PC-3 (cell line): ENCODE results near the gene SLC38A3. TPM values are rescaled to one million over a fixed set of nuclear protein-coding genes. Genes with fewer than 3 reads are reported as not detected.

Source experiments
- ATAC-seq: fragments of 200-7000 bp; cut with Tn5 transposase; 2 replicates; pipeline ENCODE4 v1.9.1; 2020; ENCODE audit warnings: mild to moderate bottlenecking, moderate library complexity
- BruUV-seq: library from RNA; stranded (reverse); fragments of 400-500 nt; replicated peaks from 2 replicates; lab custom pipeline; 2021; lab: Mats Ljungman, UMichigan
- CTCF ChIA-PET: fragments of 300-600 bp; sonication (Branson Sonifier 250); formaldehyde crosslinking; loops from one replicate; lab custom pipeline; 2022; ENCODE audit warnings: antibody characterized with exemption; lab: Charles Lee
- POLR2A ChIA-PET: fragments of 300-600 bp; sonication (Branson Sonifier 250); formaldehyde crosslinking; loops from one replicate; lab custom pipeline; 2022; ENCODE audit warnings: antibody characterized with exemption; ENCODE audit not compliant: unreplicated experiment; lab: Charles Lee
- DNase-seq: peaks from one replicate; pipeline ENCODE4 v3.0.0-alpha.2; 2015
- H2AFZ ChIP-seq: fragments of 300-600 bp; sonication (generic); 2 replicates; pipeline ENCODE4 v1.6.0; 2016; ENCODE audit warnings: antibody characterized with exemption, low read length
- H3F3A ChIP-seq: fragments of 300-600 bp; sonication (generic); one replicate; pipeline ENCODE4 v1.6.0; 2017; ENCODE audit warnings: antibody characterized with exemption, low read length, control low read depth, mild to moderate bottlenecking; ENCODE audit not compliant: unreplicated experiment
- H3K27ac ChIP-seq: fragments of 300-600 bp; sonication (generic); 2 replicates; pipeline ENCODE4 v1.5.1; 2016; ENCODE audit warnings: mild to moderate bottlenecking, low read length
- H3K27me3 ChIP-seq: fragments of 300-600 bp; sonication (generic); 2 replicates; pipeline ENCODE4 v1.6.1; 2016; ENCODE audit warnings: low read length, mixed read lengths
- H3K36me3 ChIP-seq: fragments of 300-600 bp; sonication (generic); 2 replicates; pipeline ENCODE4 v1.6.1; 2016; ENCODE audit warnings: low read depth, mixed run types, low read length, mixed read lengths
- H3K4me1 ChIP-seq: fragments of 300-600 bp; sonication (generic); 2 replicates; pipeline ENCODE4 v1.5.1; 2016; ENCODE audit warnings: low read length; ENCODE audit not compliant: insufficient read depth
- H3K4me2 ChIP-seq: fragments of 300-600 bp; sonication (generic); 2 replicates; pipeline ENCODE4 v1.6.0; 2016; ENCODE audit warnings: low read length
- H3K4me3 ChIP-seq: fragments of 300-600 bp; sonication (generic); 2 replicates; pipeline ENCODE4 v1.5.1; 2016; ENCODE audit warnings: mild to moderate bottlenecking, low read length, mixed read lengths
- H3K79me2 ChIP-seq: fragments of 300-600 bp; sonication (generic); 2 replicates; pipeline ENCODE4 v1.6.1; 2017; ENCODE audit warnings: low read length, mixed read lengths
- H3K9ac ChIP-seq: fragments of 300-600 bp; sonication (generic); 2 replicates; pipeline ENCODE4 v1.6.0; 2016; ENCODE audit warnings: mild to moderate bottlenecking, low read length
- H3K9me2 ChIP-seq: fragments of 300-600 bp; sonication (generic); replicated peaks from 2 replicates; pipeline ENCODE4 v1.6.1; 2016; ENCODE audit warnings: mixed run types, low read length, mixed read lengths
- H3K9me3 ChIP-seq: fragments of 300-600 bp; sonication (generic); 2 replicates; pipeline ENCODE4 v1.6.1; 2016; ENCODE audit warnings: low read length, mixed read lengths
- H4K20me1 ChIP-seq: fragments of 300-600 bp; sonication (generic); 2 replicates; pipeline ENCODE4 v1.6.1; 2016; ENCODE audit warnings: low read length, mixed read lengths
- CTCF ChIP-seq: fragments of 300-600 bp; sonication (generic); conservative IDR thresholded peaks from 2 replicates; pipeline ENCODE4 v1.5.1; 2017; ENCODE audit warnings: antibody characterized with exemption, low read depth, mild to moderate bottlenecking, low read length
- EZH2 ChIP-seq: fragments of 300-600 bp; sonication (generic); IDR thresholded peaks from one replicate; pipeline ENCODE4 v1.6.1; 2017; ENCODE audit warnings: antibody characterized with exemption, mild to moderate bottlenecking, low read length; ENCODE audit not compliant: unreplicated experiment
- EZH2phosphoT487 ChIP-seq: fragments of 300-600 bp; sonication (generic); IDR thresholded peaks from 2 replicates; pipeline ENCODE4 v1.6.1; 2018; ENCODE audit warnings: mild to moderate bottlenecking, antibody characterized with exemption, low read length, borderline replicate concordance
- intact Hi-C: fragments of 100-400 bp; cut with micrococcal nuclease; formaldehyde crosslinking; loops from 2 replicates; pipeline ENCODE4 v1.9.0; 2023
- total RNA-seq: library from RNA; depleted of rRNA; stranded (reverse); fragments of >200 nt; gene quantifications from 2 replicates; pipeline ENCODE4 v1.2.3, GENCODE V29; 2014

SLC38A3 gene
- total RNA-seq, 1 experiment from 2014 or later, result 3.3 TPM

GRCh38 chr3:50241713-50242380, 36.8 kb downstream of the SLC38A3 start:
- Histone ChIP-seq H3K27ac (no peak overlapping the region), H4K20me1 (peaks cover 37% of the 10 kb centered on the region), H3F3A (peaks cover 6% of the 10 kb centered on the region), H3K27me3 (no peaks in the 10 kb centered on the region), H2AFZ (no peak overlapping the region), H3K4me3 (no peak overlapping the region), H3K79me2 (peaks cover 92% of the 10 kb centered on the region), H3K9me3 (no peaks in the 10 kb centered on the region), H3K4me1 (peaks cover 31% of the 10 kb centered on the region), H3K9me2 (no peaks in the 10 kb centered on the region), H3K4me2 (no peak overlapping the region), H3K9ac (no peak overlapping the region), H3K36me3 (peaks cover 10% of the 10 kb centered on the region; the same call in 1 of the 2 replicates)
- ATAC-seq (no peak), DNase-seq (no peak)
- no peak for TF ChIP-seq EZH2
- ChIA-PET CTCF (no interaction called here), POLR2A (no interaction called here)
- BruUV-seq, result no TSS peak
- intact Hi-C loops, result no loop called here

GRCh38 chr3:50242381-50242770, 37.3 kb downstream of the SLC38A3 start:
- Histone ChIP-seq H3K4me3 (no peak overlapping the region), H3K36me3 (peaks cover 10% of the 10 kb centered on the region; the same call in 1 of the 2 replicates), H3K9me2 (no peaks in the 10 kb centered on the region), H3K4me2 (no peak overlapping the region), H3K9ac (no peak overlapping the region), H2AFZ (no peak overlapping the region), H3K79me2 (peaks cover 92% of the 10 kb centered on the region), H3K27me3 (no peaks in the 10 kb centered on the region), H3K9me3 (no peaks in the 10 kb centered on the region), H3K27ac (no peak overlapping the region), H3F3A (peaks cover 10% of the 10 kb centered on the region), H3K4me1 (peaks cover 36% of the 10 kb centered on the region), H4K20me1 (peaks cover 34% of the 10 kb centered on the region)
- CTCF ChIA-PET, result no interaction called here
- POLR2A ChIA-PET, result no interaction called here
- no peak for ATAC-seq
- intact Hi-C loops, result no loop called here
- no TSS peak for BruUV-seq
- TF ChIP-seq CTCF (no peak), EZH2phosphoT487 (no peak), EZH2 (no peak)
- no peak for DNase-seq

GRCh38 chr3:50242851-50243542, 37.9 kb downstream of the SLC38A3 start:
- no peak for ATAC-seq
- no peak overlapping the region for H3K4me2 ChIP-seq
- intact Hi-C loops, result no loop called here
- no peak for DNase-seq
- H3K4me3 ChIP-seq, result no peak overlapping the region
- no peaks in the 10 kb centered on the region for H3K27me3 ChIP-seq
- H3K79me2 ChIP-seq, result peaks cover 92% of the 10 kb centered on the region
- TF ChIP-seq EZH2phosphoT487 (no peak), CTCF (no peak), EZH2 (no peak)
- ChIA-PET POLR2A (no interaction called here), CTCF (no interaction called here)
- no peak overlapping the region for H3K27ac ChIP-seq
- H3K9ac ChIP-seq, result no peak overlapping the region
- peaks cover 10% of the 10 kb centered on the region for H3F3A ChIP-seq
- peaks cover 42% of the 10 kb centered on the region for H3K4me1 ChIP-seq
- BruUV-seq, result no TSS peak
- peaks cover 34% of the 10 kb centered on the region for H4K20me1 ChIP-seq
- no peak overlapping the region for H2AFZ ChIP-seq
- H3K36me3 ChIP-seq, result peaks cover 10% of the 10 kb centered on the region; the same call in 1 of the 2 replicates
- H3K9me2 ChIP-seq, result no peaks in the 10 kb centered on the region
- no peaks in the 10 kb centered on the region for H3K9me3 ChIP-seq
